ENCODE measurements around the gene LGALS7B.

GRCh38 chr19:38796154-38796553 is 7.2 kb downstream of the LGALS7B start:
- TF ChIP-seq ZBTB21 (tag by site-specific recombination; IDR thresholded peaks at IDR 0.05) (no peak), SETDB1 (IDR thresholded peaks at IDR 0.05; ENCODE audit: insufficient read length, low read length) (no peak), ZFP37 (tag by site-specific recombination; IDR thresholded peaks at IDR 0.05) (no peak), ZNF394 (tag by site-specific recombination; IDR thresholded peaks at IDR 0.05; ENCODE audit: borderline replicate concordance) (no peak), YY1 (tag by site-specific recombination; IDR thresholded peaks at IDR 0.05) (no peak), ZNF239 (tag by site-specific recombination; IDR thresholded peaks at IDR 0.05) (no peak), CTCF (tag by site-specific recombination; IDR thresholded peaks at IDR 0.05) (no peak), ZSCAN18 (tag by site-specific recombination; IDR thresholded peaks at IDR 0.05) (no peak), ZNF292 (tag by site-specific recombination; IDR thresholded peaks at IDR 0.05; ENCODE audit: borderline replicate concordance, low read depth) (no peak), ZEB2 (tag by site-specific recombination; IDR thresholded peaks at IDR 0.05) (no peak)
